ENCODE results near the gene FIBP. TPM values are rescaled to one million over a fixed set of nuclear protein-coding genes. Genes with fewer than 3 reads are reported as not detected.

FIBP gene
- total RNA-seq, 4 donors from 2014 or later = 39.6 to 79.3 (median 53.0) TPM

DNA sequence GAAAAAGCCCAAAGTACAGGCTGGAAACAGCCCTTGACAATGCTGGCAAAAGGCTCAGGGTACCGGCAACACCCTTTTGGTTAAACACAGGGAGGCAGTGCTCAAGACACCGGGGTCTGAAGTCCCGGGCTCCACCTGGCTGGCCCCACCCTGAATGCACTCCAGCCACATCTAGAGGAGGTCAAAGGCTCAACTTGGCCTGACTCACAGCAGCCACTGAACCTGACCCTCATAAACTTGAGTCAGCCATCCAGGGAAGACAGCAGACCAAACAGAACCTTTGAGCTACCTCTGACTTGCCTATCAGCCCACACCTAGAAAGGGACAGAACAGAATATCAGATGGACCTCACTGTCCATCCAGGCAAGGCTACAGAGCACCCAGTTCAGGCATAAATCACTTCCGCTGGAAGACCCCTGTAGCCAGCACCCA, 34.1 kb downstream of the FIBP start:
- H3K27ac ChIP-seq = no peak overlapping the region
- H3K27me3 ChIP-seq = no peaks in the 10 kb centered on the region
- in situ Hi-C loops (cut with MboI; ENCODE audit: low sequenced_read_pairs in 4 of 4) (no loop called here), intact Hi-C loops (cut with DNase I; ENCODE audit: low total_unique reads) (no loop called here)
- TF ChIP-seq POLR2A (IDR thresholded peaks at IDR 0.05) = no peak
- TF ChIP-seq, protein P1, sequence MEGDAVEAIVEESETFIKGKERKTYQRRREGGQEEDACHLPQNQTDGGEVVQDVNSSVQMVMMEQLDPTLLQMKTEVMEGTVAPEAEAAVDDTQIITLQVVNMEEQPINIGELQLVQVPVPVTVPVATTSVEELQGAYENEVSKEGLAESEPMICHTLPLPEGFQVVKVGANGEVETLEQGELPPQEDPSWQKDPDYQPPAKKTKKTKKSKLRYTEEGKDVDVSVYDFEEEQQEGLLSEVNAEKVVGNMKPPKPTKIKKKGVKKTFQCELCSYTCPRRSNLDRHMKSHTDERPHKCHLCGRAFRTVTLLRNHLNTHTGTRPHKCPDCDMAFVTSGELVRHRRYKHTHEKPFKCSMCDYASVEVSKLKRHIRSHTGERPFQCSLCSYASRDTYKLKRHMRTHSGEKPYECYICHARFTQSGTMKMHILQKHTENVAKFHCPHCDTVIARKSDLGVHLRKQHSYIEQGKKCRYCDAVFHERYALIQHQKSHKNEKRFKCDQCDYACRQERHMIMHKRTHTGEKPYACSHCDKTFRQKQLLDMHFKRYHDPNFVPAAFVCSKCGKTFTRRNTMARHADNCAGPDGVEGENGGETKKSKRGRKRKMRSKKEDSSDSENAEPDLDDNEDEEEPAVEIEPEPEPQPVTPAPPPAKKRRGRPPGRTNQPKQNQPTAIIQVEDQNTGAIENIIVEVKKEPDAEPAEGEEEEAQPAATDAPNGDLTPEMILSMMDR (IDR thresholded peaks at IDR 0.05 in 4 of 5, conservative IDR thresholded peaks at IDR 0.05 in 1 of 5) = no peak
- ATAC-seq (no peak), DNase-seq (no peak)
- H3K4me1 ChIP-seq = peaks cover 17 to 22% of the 10 kb centered on the region in 2 donors
- no peak overlapping the region for H3K4me3 ChIP-seq
- H3K9me3 ChIP-seq = peaks cover 0 to 4% (median 0%) of the 10 kb centered on the region in 3 donors
- peaks cover 0 to 48% of the 10 kb centered on the region in 2 donors for H3K36me3 ChIP-seq

DNA sequence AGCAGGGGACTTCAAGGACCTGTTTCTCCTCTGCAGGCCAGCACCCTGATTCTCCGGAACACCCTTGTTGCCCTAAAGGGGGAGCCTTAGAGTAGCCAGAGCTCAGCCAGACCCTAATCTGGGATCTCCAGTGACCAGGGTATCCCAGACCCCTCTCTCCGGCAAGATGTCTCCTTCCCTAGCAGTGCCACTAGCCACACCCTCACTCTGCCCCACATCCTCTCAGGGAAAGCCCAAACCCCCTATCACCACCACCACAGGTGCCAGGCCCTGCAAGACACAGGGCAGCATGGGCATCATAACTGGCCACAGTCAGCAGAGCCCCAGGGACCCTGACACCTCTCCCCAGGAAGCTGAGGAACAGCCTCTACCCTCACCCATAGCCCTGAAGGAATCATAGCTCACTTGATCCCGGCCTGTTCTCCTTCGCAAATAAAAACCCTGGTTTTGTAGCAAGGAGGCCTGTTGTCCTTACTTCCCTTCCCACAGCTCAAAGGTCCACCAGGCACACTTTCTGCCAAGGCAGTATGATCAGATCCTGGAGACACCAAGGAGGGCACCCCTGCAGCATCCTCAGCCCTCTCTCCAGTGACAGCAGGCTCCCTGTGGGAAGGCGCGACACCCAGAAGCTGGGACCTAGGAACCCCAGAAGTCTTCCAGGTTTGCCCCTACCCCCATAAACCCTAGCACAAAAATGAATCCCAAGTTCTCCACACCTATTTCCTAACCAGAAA, 34.9 kb downstream of the FIBP start:
- H3K4me3 ChIP-seq = no peak overlapping the region
- in situ Hi-C loops (cut with MboI; ENCODE audit: low sequenced_read_pairs in 4 of 4) = no loop called here
- no peak for DNase-seq
- peaks cover 0 to 48% of the 10 kb centered on the region in 2 donors for H3K36me3 ChIP-seq
- H3K4me1 ChIP-seq = peaks cover 10 to 16% of the 10 kb centered on the region in 2 donors
- no peak for ATAC-seq
- intact Hi-C loops (cut with DNase I; ENCODE audit: low total_unique reads) = no loop called here
- H3K27ac ChIP-seq = no peak overlapping the region
- H3K27me3 ChIP-seq = no peaks in the 10 kb centered on the region
- TF ChIP-seq, protein P1 (IDR thresholded peaks at IDR 0.05 in 4 of 5, conservative IDR thresholded peaks at IDR 0.05 in 1 of 5) = no peak
- no peak for TF ChIP-seq POLR2A (IDR thresholded peaks at IDR 0.05)
- peaks cover 0 to 4% (median 0%) of the 10 kb centered on the region in 3 donors for H3K9me3 ChIP-seq

DNA sequence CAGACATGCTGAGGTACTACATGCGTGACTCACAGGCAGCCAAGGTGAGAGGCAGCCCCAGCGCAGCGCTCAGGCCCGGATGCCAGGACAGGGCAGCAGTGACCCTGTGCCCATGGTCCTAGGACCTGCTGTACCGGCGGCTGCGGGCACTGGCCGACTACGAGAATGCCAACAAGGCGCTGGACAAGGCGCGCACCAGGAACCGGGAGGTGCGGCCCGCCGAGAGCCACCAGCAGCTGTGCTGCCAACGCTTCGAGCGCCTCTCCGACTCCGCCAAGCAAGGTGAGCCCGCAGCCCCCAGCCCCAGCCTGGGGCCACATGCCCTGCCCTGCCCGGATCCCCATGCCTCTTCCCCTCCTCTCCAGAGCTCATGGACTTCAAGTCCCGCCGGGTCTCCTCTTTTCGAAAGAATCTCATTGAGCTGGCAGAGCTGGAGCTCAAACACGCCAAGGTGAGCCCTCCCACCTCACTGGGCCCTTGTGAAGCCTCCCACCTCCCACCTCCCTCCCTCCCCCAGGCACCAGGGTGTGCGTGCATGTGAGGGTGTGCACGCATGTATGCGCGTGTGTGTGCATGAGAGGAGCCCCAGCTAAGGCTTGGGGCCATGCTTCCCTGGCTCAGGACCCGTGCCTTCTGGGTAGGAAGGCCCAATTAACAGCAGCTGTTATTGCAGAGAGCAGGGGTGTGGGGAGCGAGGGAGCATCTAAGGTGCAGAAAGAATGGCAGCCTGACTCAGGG, 35.6 kb downstream of the FIBP start:
- Histone ChIP-seq H3K36me3 (peaks cover 0 to 48% of the 10 kb centered on the region in 2 donors), H3K9me3 (peaks cover 0 to 4% (median 0%) of the 10 kb centered on the region in 3 donors), H3K27ac (no peak overlapping the region), H3K4me3 (no peak overlapping the region), H3K27me3 (no peaks in the 10 kb centered on the region), H3K4me1 (peaks cover 10 to 14% of the 10 kb centered on the region in 2 donors)
- ATAC-seq = no peak
- in situ Hi-C loops (cut with MboI; ENCODE audit: low sequenced_read_pairs in 4 of 4) = no loop called here
- DNase-seq = no peak
- intact Hi-C loops (cut with DNase I; ENCODE audit: low total_unique reads) = no loop called here
- TF ChIP-seq POLR2A (IDR thresholded peaks at IDR 0.05) = no peak
- TF ChIP-seq, protein P1 (IDR thresholded peaks at IDR 0.05 in 4 of 5, conservative IDR thresholded peaks at IDR 0.05 in 1 of 5) = no peak

DNA sequence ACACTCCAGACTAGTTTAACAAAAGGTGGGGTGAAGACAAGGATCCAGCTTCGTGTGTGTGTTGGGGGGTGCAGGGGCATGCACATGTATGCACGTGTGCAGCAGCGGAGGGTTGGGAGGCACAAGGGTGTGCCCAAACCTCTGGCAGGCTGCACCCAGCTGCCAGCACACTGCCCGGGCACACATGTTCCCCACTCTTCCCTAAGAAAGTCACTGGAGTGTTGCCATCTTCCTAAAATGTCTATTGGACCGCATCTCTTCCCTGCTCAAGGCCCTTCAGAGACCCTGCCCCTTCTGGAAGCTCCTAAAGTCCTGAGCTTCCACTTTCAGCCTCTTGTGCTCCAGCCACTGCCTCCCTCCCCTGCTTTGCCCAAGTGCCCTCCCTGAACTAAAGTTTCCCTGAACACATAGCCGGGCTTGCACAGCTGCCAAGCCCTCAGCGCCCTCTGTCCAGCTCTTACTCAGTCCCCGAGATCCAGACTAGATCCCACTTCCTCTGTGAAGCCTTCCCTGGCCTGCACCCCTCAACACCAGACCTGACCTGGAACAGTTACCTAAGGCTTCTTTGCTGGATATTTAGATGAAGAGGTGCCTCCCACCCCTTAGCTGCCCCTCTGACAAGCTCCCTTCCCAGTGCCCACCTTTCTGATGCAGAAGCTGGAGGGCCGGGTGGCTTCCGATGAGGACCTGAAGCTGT, 36.3 kb downstream of the FIBP start:
- H3K4me1 ChIP-seq = peaks cover 10 to 14% of the 10 kb centered on the region in 2 donors
- TF ChIP-seq, protein P1 (IDR thresholded peaks at IDR 0.05 in 4 of 5, conservative IDR thresholded peaks at IDR 0.05 in 1 of 5) = no peak
- no peak for TF ChIP-seq POLR2A (IDR thresholded peaks at IDR 0.05)
- H3K4me3 ChIP-seq = no peak overlapping the region
- in situ Hi-C loops (cut with MboI; ENCODE audit: low sequenced_read_pairs in 4 of 4) = no loop called here
- H3K36me3 ChIP-seq = peaks cover 0 to 48% of the 10 kb centered on the region in 2 donors
- intact Hi-C loops (cut with DNase I; ENCODE audit: low total_unique reads) = no loop called here
- H3K27ac ChIP-seq = no peak overlapping the region
- H3K9me3 ChIP-seq = peaks cover 0 to 4% (median 0%) of the 10 kb centered on the region in 3 donors
- ATAC-seq (no peak), DNase-seq (no peak)
- no peaks in the 10 kb centered on the region for H3K27me3 ChIP-seq
